DND-41 (cell line): Measurements from ENCODE around the gene RALY.

Source experiments
- ATAC-seq: fragments of 200-7000 bp; cut with Tn5 transposase; 3 replicates; pipeline ENCODE4 v1.9.1; 2021; ENCODE audit warnings: low read depth; ENCODE audit not compliant: insufficient read depth
- DNase-seq: peaks from one replicate; pipeline ENCODE4 v3.0.0-alpha.2; 2020
- H2AFZ ChIP-seq: 2 replicates; pipeline ENCODE4 v1.6.0; 2012; ENCODE audit warnings: low read depth, low read length
- H3K27ac ChIP-seq: 2 replicates; pipeline ENCODE4 v1.5.1; 2012; ENCODE audit warnings: low read length, inconsistent platforms
- H3K27me3 ChIP-seq: fragments of 200-600 bp; sonication (generic); 2 replicates; pipeline ENCODE4 v1.6.0; 2012; ENCODE audit warnings: low read length, mild to moderate bottlenecking, inconsistent platforms; ENCODE audit not compliant: insufficient read depth, poor library complexity
- H3K36me3 ChIP-seq: 2 replicates; pipeline ENCODE4 v1.5.1; 2012; ENCODE audit warnings: low read length, inconsistent platforms; ENCODE audit not compliant: insufficient read depth
- H3K4me1 ChIP-seq: 2 replicates; pipeline ENCODE4 v1.5.1; 2012; ENCODE audit warnings: mild to moderate bottlenecking, low read length; ENCODE audit not compliant: insufficient read depth
- H3K4me2 ChIP-seq: 2 replicates; pipeline ENCODE4 v1.6.0; 2012; ENCODE audit warnings: mild to moderate bottlenecking, moderate library complexity, low read length, inconsistent platforms; ENCODE audit not compliant: insufficient read depth
- H3K4me3 ChIP-seq, 2 experiments: fragments of 200-600 bp in 1 of 2; shearing (Covaris generic) in 1 of 2; 2 replicates each; pipeline ENCODE4 v1.5.1; 2012 to 2016; ENCODE audit warnings: inconsistent platforms in 2 of 2, low read length in 2 of 2, mild to moderate bottlenecking in 2 of 2, low read depth in 1 of 2, moderate library complexity in 1 of 2
- H3K79me2 ChIP-seq: 2 replicates; pipeline ENCODE4 v1.6.0; 2012; ENCODE audit warnings: low read length, inconsistent platforms; ENCODE audit not compliant: insufficient read depth
- H3K9ac ChIP-seq: 2 replicates; pipeline ENCODE4 v1.6.0; 2012; ENCODE audit warnings: low read depth, mild to moderate bottlenecking, inconsistent platforms, low read length, moderate library complexity
- H3K9me3 ChIP-seq: 2 replicates; pipeline ENCODE4 v1.5.1; 2012; ENCODE audit warnings: low read length, moderate library complexity, mild to moderate bottlenecking, inconsistent platforms; ENCODE audit not compliant: insufficient read depth, severe bottlenecking
- H4K20me1 ChIP-seq: 2 replicates; pipeline ENCODE4 v1.6.0; 2012; ENCODE audit warnings: low read length; ENCODE audit not compliant: insufficient read depth
- CTCF ChIP-seq: IDR thresholded peaks from 2 replicates; pipeline ENCODE4 v1.5.1; 2012; ENCODE audit warnings: borderline replicate concordance, low read length, moderate library complexity, mild to moderate bottlenecking; ENCODE audit not compliant: poor library complexity, severe bottlenecking; ENCODE audit errors: extremely low read depth
- EZH2 ChIP-seq: IDR thresholded peaks from 3 replicates; pipeline ENCODE4 v1.6.1; 2012; ENCODE audit warnings: borderline replicate concordance, low read depth, mild to moderate bottlenecking, moderate library complexity, low read length, inconsistent platforms; ENCODE audit not compliant: severe bottlenecking

Gene RALY

GRCh38 chr20:33969563-33969962, 24.1 kb upstream of the RALY start:
- Histone ChIP-seq H3K27me3 (peaks cover 3% of the 10 kb centered on the region), H3K4me1 (no peaks in the 10 kb centered on the region), H3K9me3 (no peaks in the 10 kb centered on the region), H3K9ac (no peak overlapping the region), H3K27ac (no peak overlapping the region), H3K36me3 (no peaks in the 10 kb centered on the region), H3K79me2 (no peaks in the 10 kb centered on the region), H3K4me2 (no peak overlapping the region), H4K20me1 (no peaks in the 10 kb centered on the region), H3K4me3 (no peak overlapping the region), H2AFZ (no peak overlapping the region)
- DNase-seq (no peak), ATAC-seq (no peak)
- TF ChIP-seq EZH2 (no peak), CTCF (no peak)

GRCh38 chr20:33970229-33970628, 23.5 kb upstream of the RALY start:
- Histone ChIP-seq H3K4me1 (no peaks in the 10 kb centered on the region), H3K4me2 (no peak overlapping the region), H3K27ac (no peak overlapping the region), H3K36me3 (no peaks in the 10 kb centered on the region), H3K27me3 (peaks cover 2% of the 10 kb centered on the region), H3K9me3 (no peaks in the 10 kb centered on the region), H2AFZ (no peak overlapping the region), H4K20me1 (no peaks in the 10 kb centered on the region), H3K4me3 (no peak overlapping the region), H3K79me2 (no peaks in the 10 kb centered on the region), H3K9ac (no peak overlapping the region)
- no peak for ATAC-seq
- DNase-seq = no peak
- TF ChIP-seq CTCF (no peak), EZH2 (no peak)

- Histone ChIP-seq H3K4me3 (no peak overlapping the region), H3K9ac (no peak overlapping the region), H3K4me1 (no peaks in the 10 kb centered on the region), H3K27ac (no peak overlapping the region), H3K79me2 (no peaks in the 10 kb centered on the region), H3K9me3 (no peaks in the 10 kb centered on the region), H3K27me3 (no peaks in the 10 kb centered on the region), H4K20me1 (no peaks in the 10 kb centered on the region), H3K36me3 (no peaks in the 10 kb centered on the region), H2AFZ (no peak overlapping the region), H3K4me2 (no peak overlapping the region)
- TF ChIP-seq CTCF (no peak), EZH2 (no peak)
- DNase-seq (no peak), ATAC-seq (no peak)
Measured at GRCh38 chr20:33971147-33971975, 22.4 kb upstream of the RALY start.
